Left ventricle myocardium inferior (tissue), 1 donor: ENCODE results near the gene EMP1. TPM values are rescaled to one million over a fixed set of nuclear protein-coding genes. Genes with fewer than 3 reads are reported as not detected.

Experiments
- DNase-seq: peaks from one replicate; pipeline ENCODE4 v3.0.0-alpha.2; 2020
- H3K27ac ChIP-seq: fragments of 200-600 bp; replicated peaks from 2 replicates; pipeline ENCODE4 v1.8.0; 2021
- H3K27me3 ChIP-seq: fragments of 200-600 bp; 2 replicates; pipeline ENCODE4 v1.8.0; 2021; ENCODE audit warnings: low read depth
- H3K36me3 ChIP-seq: fragments of 200-600 bp; 2 replicates; pipeline ENCODE4 v1.8.0; 2021
- H3K4me1 ChIP-seq: fragments of 200-600 bp; 2 replicates; pipeline ENCODE4 v1.8.0; 2021
- H3K4me3 ChIP-seq: fragments of 200-600 bp; 2 replicates; pipeline ENCODE4 v1.8.0; 2021; ENCODE audit warnings: mild to moderate bottlenecking, moderate library complexity
- H3K9me3 ChIP-seq: fragments of 200-600 bp; replicated peaks from 2 replicates; pipeline ENCODE4 v1.8.0; 2021
- CTCF ChIP-seq: fragments of 200-600 bp; IDR thresholded peaks from 2 replicates; pipeline ENCODE4 v1.8.0; 2021; ENCODE audit warnings: antibody characterized with exemption, mild to moderate bottlenecking, borderline replicate concordance
- intact Hi-C: fragments of 100-400 bp; cut with micrococcal nuclease; formaldehyde crosslinking; loops from one replicate; pipeline ENCODE4 v1.11.0; 2022
- total RNA-seq: library from RNA; stranded (reverse); fragmentation: NEBNext Ultra II Directional; extraction: Animal tissue kit (Norgen Biotek cat#: 25700); gene quantifications from one replicate; pipeline ENCODE4 v1.2.1, GENCODE V29; 2021
- donor health status: DM: no; HTN: yes; CAD: no; lungs with severe emphysema.

Gene EMP1
- total RNA-seq, 1 donor from 2014 or later = 90.5 TPM

GRCh38 chr12:13165617-13166041, 30.9 kb upstream of the EMP1 start:
- TF ChIP-seq CTCF = no peak
- intact Hi-C loops = no loop called here
- Histone ChIP-seq H3K27ac (no peak overlapping the region), H3K9me3 (peaks cover 8% of the 10 kb centered on the region), H3K27me3 (no peaks in the 10 kb centered on the region), H3K4me1 (peaks cover 13% of the 10 kb centered on the region), H3K36me3 (no peaks in the 10 kb centered on the region), H3K4me3 (no peak overlapping the region)
- DNase-seq = peak; percentile 54

- intact Hi-C loops = no loop called here
- no peak for DNase-seq
- Histone ChIP-seq H3K9me3 (peaks cover 8% of the 10 kb centered on the region), H3K4me3 (no peak overlapping the region), H3K4me1 (peaks cover 18% of the 10 kb centered on the region), H3K36me3 (no peaks in the 10 kb centered on the region), H3K27me3 (no peaks in the 10 kb centered on the region), H3K27ac (no peak overlapping the region)
- no peak for TF ChIP-seq CTCF
Observed at GRCh38 chr12:13167226-13167625, 29.3 kb upstream of the EMP1 start.

- no peak for DNase-seq
- intact Hi-C loops = no loop called here
- Histone ChIP-seq H3K4me1 (peaks cover 24% of the 10 kb centered on the region), H3K27ac (no peak overlapping the region), H3K36me3 (no peaks in the 10 kb centered on the region), H3K27me3 (no peaks in the 10 kb centered on the region), H3K4me3 (no peak overlapping the region), H3K9me3 (peaks cover 8% of the 10 kb centered on the region)
- TF ChIP-seq CTCF = no peak
Observed at GRCh38 chr12:13167906-13168305, 28.6 kb upstream of the EMP1 start.

- no peak for DNase-seq
- H3K27ac ChIP-seq = no peak overlapping the region
- intact Hi-C loops = no loop called here
- no peaks in the 10 kb centered on the region for H3K36me3 ChIP-seq
- H3K27me3 ChIP-seq = no peaks in the 10 kb centered on the region
- no peak for TF ChIP-seq CTCF
- peaks cover 24% of the 10 kb centered on the region for H3K4me1 ChIP-seq
- no peak overlapping the region for H3K4me3 ChIP-seq
- H3K9me3 ChIP-seq = peaks cover 8% of the 10 kb centered on the region
Observed at GRCh38 chr12:13169272-13169671, 27.3 kb upstream of the EMP1 start.

- H3K9me3 ChIP-seq = peaks cover 8% of the 10 kb centered on the region
- H3K27me3 ChIP-seq = no peaks in the 10 kb centered on the region
- H3K4me1 ChIP-seq = peaks cover 13% of the 10 kb centered on the region
- intact Hi-C loops = no loop called here
- H3K36me3 ChIP-seq = no peaks in the 10 kb centered on the region
- no peak for DNase-seq
- TF ChIP-seq CTCF = no peak
- no peak overlapping the region for H3K27ac ChIP-seq
- no peak overlapping the region for H3K4me3 ChIP-seq
Observed at GRCh38 chr12:13170892-13171490, 25.5 kb upstream of the EMP1 start.
